GM12878 (cell line): Measurements from ENCODE around the gene PIGQ. TPM values are rescaled to one million over a fixed set of nuclear protein-coding genes. Genes with fewer than 3 reads are reported as not detected.

ENCODE experiments used
- ATAC-seq: fragments of 200-7000 bp; cut with Tn5 transposase; 3 replicates; pipeline ENCODE4 v1.9.1; 2020; ENCODE audit warnings: mild to moderate bottlenecking, moderate library complexity
- BruUV-seq: library from RNA; stranded (reverse); fragments of 400-500 nt; replicated peaks from 2 replicates; lab custom pipeline; 2021; lab: Mats Ljungman, UMichigan
- CTCF ChIA-PET: fragments of 300-600 bp; sonication (Branson Sonifier 250); formaldehyde crosslinking; extraction: SDS; loops from one replicate; lab custom pipeline; 2021; ENCODE audit warnings: inconsistent platforms; lab: Yijun Ruan, JAX
- POLR2A ChIA-PET: fragments of 350-600 bp; formaldehyde crosslinking; extraction: SDS; loops from one replicate; lab custom pipeline; 2021; ENCODE audit warnings: inconsistent platforms; lab: Charles Lee
- RAD21 ChIA-PET: fragments of 300-600 bp; sonication (Branson Sonifier 250); formaldehyde crosslinking; loops from one replicate; lab custom pipeline; 2023; ENCODE audit warnings: antibody characterized with exemption; ENCODE audit not compliant: unreplicated experiment; lab: Charles Lee
- SMC1A ChIA-PET: fragments of 300-600 bp; sonication (Branson Sonifier 250); formaldehyde crosslinking; loops from one replicate; lab custom pipeline; 2023; ENCODE audit not compliant: unreplicated experiment, uncharacterized antibody; lab: Charles Lee
- DNase-seq: peaks from one replicate; pipeline ENCODE4 v3.0.0-alpha.2; 2011; ENCODE audit warnings: low read depth, low spot score
- FAIRE-seq: peaks from 3 replicates; lab custom pipeline; 2011; peaks lifted over from hg19 to GRCh38; lab: Jason Lieb, UNC
- H2AFZ ChIP-seq: 2 replicates; pipeline ENCODE4 v1.6.0; 2011; ENCODE audit warnings: low read depth, low read length, control low read depth; ENCODE audit not compliant: control insufficient read depth
- H3K27ac ChIP-seq: 2 replicates; pipeline ENCODE4 v1.5.1; 2011; ENCODE audit warnings: control low read depth; ENCODE audit not compliant: control insufficient read depth, insufficient read depth
- H3K27me3 ChIP-seq, 2 experiments: replicated peaks in 1 of 2; 2 replicates each; pipeline versions ENCODE4 v1.6.0 to v1.6.1; 2011; ENCODE audit warnings: low read length in 1 of 2; ENCODE audit not compliant: control insufficient read depth in 2 of 2, insufficient read depth in 2 of 2
- H3K36me3 ChIP-seq, 2 experiments: 2 replicates each; pipeline ENCODE4 v1.5.1; 2011; ENCODE audit warnings: low read length in 1 of 2; ENCODE audit not compliant: control insufficient read depth in 2 of 2, insufficient read depth in 2 of 2
- H3K4me1 ChIP-seq: 2 replicates; pipeline ENCODE4 v1.6.1; 2011; ENCODE audit warnings: mild to moderate bottlenecking, low read length, moderate library complexity, mixed read lengths; ENCODE audit not compliant: control insufficient read depth, insufficient read depth
- H3K4me2 ChIP-seq: 2 replicates; pipeline ENCODE4 v1.6.0; 2011; ENCODE audit warnings: control low read depth; ENCODE audit not compliant: control insufficient read depth, insufficient read depth
- H3K4me3 ChIP-seq: fragments of 200-600 bp; sonication (generic); 2 replicates; pipeline ENCODE4 v1.5.1; 2016
- H3K79me2 ChIP-seq: 2 replicates; pipeline ENCODE4 v1.6.0; 2011; ENCODE audit warnings: low read length; ENCODE audit not compliant: control insufficient read depth, insufficient read depth
- H3K9ac ChIP-seq: 2 replicates; pipeline ENCODE4 v1.8.0; 2011; ENCODE audit warnings: low read length, control low read depth, mixed read lengths; ENCODE audit not compliant: control insufficient read depth, insufficient read depth
- H3K9me3 ChIP-seq: replicated peaks from 3 replicates; pipeline ENCODE4 v1.5.1; 2011; ENCODE audit warnings: mild to moderate bottlenecking, low read length; ENCODE audit not compliant: control insufficient read depth, insufficient read depth
- H4K20me1 ChIP-seq: 2 replicates; pipeline ENCODE4 v1.6.0; 2011; ENCODE audit not compliant: control insufficient read depth, insufficient read depth
- BCL11A ChIP-seq: IDR thresholded peaks from 2 replicates; pipeline ENCODE4 v1.6.1; 2011; ENCODE audit warnings: low read depth, low read length
- CBX3 ChIP-seq: fragments of 200-600 bp; sonication (generic); IDR thresholded peaks from 2 replicates; pipeline ENCODE4 v1.6.1; 2016; ENCODE audit warnings: low read depth, borderline replicate concordance
- CREM ChIP-seq: IDR thresholded peaks from 2 replicates; pipeline ENCODE4 v1.6.1; 2014; ENCODE audit warnings: antibody characterized with exemption, low read depth
- FOXM1 ChIP-seq: IDR thresholded peaks from 2 replicates; pipeline ENCODE4 v1.6.1; 2012; ENCODE audit warnings: low read depth, mild to moderate bottlenecking, inconsistent platforms, low read length, moderate library complexity
- GATAD2B ChIP-seq: fragments of 450-650 bp; conservative IDR thresholded peaks from 2 replicates; pipeline ENCODE4 v1.6.1; 2017; ENCODE audit warnings: low read depth, mild to moderate bottlenecking, moderate library complexity
- MTA3 ChIP-seq: IDR thresholded peaks from 2 replicates; pipeline ENCODE4 v1.6.1; 2012; ENCODE audit warnings: low read length, inconsistent platforms, borderline replicate concordance
- NFYA ChIP-seq: IDR thresholded peaks from 2 replicates; pipeline ENCODE4 v1.6.1; 2011; ENCODE audit warnings: low read depth, mild to moderate bottlenecking, low read length, improper control_type of control experiment, borderline replicate concordance
- NR2C1 ChIP-seq: fragments of 450-650 bp; IDR thresholded peaks from 2 replicates; pipeline ENCODE4 v1.6.1; 2017; ENCODE audit warnings: antibody characterized with exemption, mild to moderate bottlenecking, moderate library complexity
- PAX8 ChIP-seq: fragments of 450-650 bp; IDR thresholded peaks from 2 replicates; pipeline ENCODE4 v1.6.1; 2017; ENCODE audit warnings: mild to moderate bottlenecking, moderate library complexity
- RB1 ChIP-seq: fragments of 450-650 bp; formaldehyde crosslinking; IDR thresholded peaks from 2 replicates; pipeline ENCODE4 v1.6.1; 2017; ENCODE audit warnings: mild to moderate bottlenecking, borderline replicate concordance
- RUNX3 ChIP-seq: IDR thresholded peaks from 2 replicates; pipeline ENCODE4 v1.6.1; 2012; ENCODE audit warnings: low read length, inconsistent platforms
- SIX5 ChIP-seq: IDR thresholded peaks from 2 replicates; pipeline ENCODE4 v1.6.1; 2011; ENCODE audit warnings: mild to moderate bottlenecking, low read depth, low read length, moderate library complexity; ENCODE audit not compliant: severe bottlenecking
- SREBF1 ChIP-seq: IDR thresholded peaks from 2 replicates; pipeline ENCODE4 v1.6.1; 2012; ENCODE audit warnings: mild to moderate bottlenecking, low read length
- TAF1 ChIP-seq: IDR thresholded peaks from 2 replicates; pipeline ENCODE4 v1.6.1; 2011; ENCODE audit warnings: mild to moderate bottlenecking, low read depth, low read length, borderline replicate concordance
- WGBS: methylation state at CpG from one replicate; pipeline ENCODE4 v1.1.6; 2016; ENCODE audit warnings: low lambda C conversion rate; ENCODE audit not compliant: insufficient replicate concordance, insufficient coverage; ENCODE audit errors: missing lambda C conversion rate; 5-methylcytosine and 5-hydroxymethylcytosine counted together
- in situ Hi-C: fragments of 300-500 bp; cut with MboI; formaldehyde crosslinking; loops from 9 replicates; pipeline ENCODE4 v1.14.3; 2018; ENCODE audit warnings: mixed read lengths
- intact Hi-C: fragments of 100-400 bp; cut with micrococcal nuclease; formaldehyde crosslinking; loops from one replicate; pipeline ENCODE4 v1.14.2; 2022; ENCODE audit not compliant: unreplicated experiment
- polyA plus RNA-seq, 11 experiments: library from polyadenylated mRNA; depleted of rRNA in 4 of 11; unstranded in 6 of 11; stranded (reverse) in 5 of 11; fragments of >200 nt; fragmentation: Nextera tagmentation in 4 of 11; fragmentation: Illumina TruSeq in 1 of 11; extraction: Ambion mirVana in 4 of 11; extraction: Trizol in 1 of 11; gene quantifications; 1 replicate in 1 of 11; 2 replicates in 10 of 11; pipeline versions ENCODE4 v1.2.1 to v1.2.3, GENCODE V29; 2011 to 2016; ENCODE audit warnings: inconsistent platforms in 2 of 11, missing spikeins in 2 of 11, low read depth in 1 of 11
- total RNA-seq, 4 experiments: library from RNA; depleted of rRNA in 3 of 4; stranded (reverse); fragments of >200 nt in 3 of 4; fragmentation: Illumina TruSeq in 1 of 4; extraction: Trizol in 1 of 4; gene quantifications; 2 replicates each; pipeline versions ENCODE4 v1.2.1 to v1.2.3, GENCODE V29; 2013 to 2021
- TF ChIP-seq, protein P1 (sequence below): fragments of 450-650 bp; IDR thresholded peaks from 2 replicates; pipeline ENCODE4 v1.6.1; 2016; ENCODE audit warnings: mild to moderate bottlenecking, moderate library complexity, borderline replicate concordance

The PIGQ gene
- total and polyA plus RNA-seq, 10 of the 15 experiments (the other 5 are each of a cell fraction or from before 2014, with no cell fraction given) = 1.8 to 31.3 (median 17.5) TPM; not detected in 1

DNA sequence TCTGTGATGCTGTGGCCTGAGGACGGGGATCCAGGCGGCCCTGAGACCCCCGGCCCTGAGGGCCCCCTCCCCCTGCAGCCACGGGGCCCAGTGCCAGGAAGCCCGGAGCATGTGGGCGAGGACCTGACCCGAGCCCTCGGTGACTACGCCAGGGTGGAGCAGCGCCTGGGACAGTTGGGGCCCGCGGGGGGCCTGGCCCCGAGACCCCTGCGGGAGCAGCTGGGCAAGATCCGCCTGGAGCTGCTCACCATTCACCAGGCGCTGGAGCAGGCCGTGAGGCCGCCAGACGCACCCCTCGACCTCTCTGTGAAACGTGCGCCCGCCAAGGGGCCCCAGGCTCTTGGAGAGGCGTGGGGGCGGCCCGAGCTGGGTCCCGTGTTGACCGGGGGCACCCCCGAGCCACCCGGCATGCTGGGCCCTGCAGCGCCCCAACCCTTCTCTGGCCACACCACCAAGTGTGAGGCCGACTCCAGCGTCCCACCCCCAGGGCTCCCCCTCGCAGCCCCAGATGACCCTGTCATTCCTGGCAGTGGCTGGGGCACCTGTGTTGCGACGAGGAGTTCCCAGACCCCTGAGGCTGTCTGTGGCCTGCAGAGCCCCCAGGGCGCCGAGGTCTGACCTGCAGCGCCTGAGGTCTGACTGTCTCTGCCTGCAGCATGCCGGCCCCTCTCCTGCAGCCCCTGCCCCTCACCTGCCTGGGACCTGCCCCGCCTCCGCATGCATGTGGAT is 4.9 kb upstream of the PIGQ start:
- H4K20me1 ChIP-seq = no peaks in the 10 kb centered on the region
- H3K4me3 ChIP-seq = no peak overlapping the region
- no peak overlapping the region for H3K4me2 ChIP-seq
- ChIA-PET RAD21 (no interaction called here), CTCF (no interaction called here), SMC1A (no interaction called here), POLR2A (no interaction called here)
- H3K79me2 ChIP-seq = no peaks in the 10 kb centered on the region
- no peak for FAIRE-seq
- no peaks in the 10 kb centered on the region for H3K36me3 ChIP-seq
- no peak for DNase-seq
- in situ Hi-C loops = loop anchor here (5.0 kb wide), 1 partner anchor 33 kb away; no protein-coding TSS in a partner anchor
- no peak overlapping the region for H3K27ac ChIP-seq
- H2AFZ ChIP-seq = no peak overlapping the region
- no peak for ATAC-seq
- TF ChIP-seq NR2C1 (no peak), CREM (no peak), FOXM1 (no peak), PAX8 (no peak), TAF1 (no peak), RB1 (no peak), GATAD2B (no peak), RUNX3 (no peak), CBX3 (no peak), SREBF1 (no peak), SIX5 (no peak), NFYA (no peak), BCL11A (no peak), MTA3 (no peak)
- TF ChIP-seq, protein P1, sequence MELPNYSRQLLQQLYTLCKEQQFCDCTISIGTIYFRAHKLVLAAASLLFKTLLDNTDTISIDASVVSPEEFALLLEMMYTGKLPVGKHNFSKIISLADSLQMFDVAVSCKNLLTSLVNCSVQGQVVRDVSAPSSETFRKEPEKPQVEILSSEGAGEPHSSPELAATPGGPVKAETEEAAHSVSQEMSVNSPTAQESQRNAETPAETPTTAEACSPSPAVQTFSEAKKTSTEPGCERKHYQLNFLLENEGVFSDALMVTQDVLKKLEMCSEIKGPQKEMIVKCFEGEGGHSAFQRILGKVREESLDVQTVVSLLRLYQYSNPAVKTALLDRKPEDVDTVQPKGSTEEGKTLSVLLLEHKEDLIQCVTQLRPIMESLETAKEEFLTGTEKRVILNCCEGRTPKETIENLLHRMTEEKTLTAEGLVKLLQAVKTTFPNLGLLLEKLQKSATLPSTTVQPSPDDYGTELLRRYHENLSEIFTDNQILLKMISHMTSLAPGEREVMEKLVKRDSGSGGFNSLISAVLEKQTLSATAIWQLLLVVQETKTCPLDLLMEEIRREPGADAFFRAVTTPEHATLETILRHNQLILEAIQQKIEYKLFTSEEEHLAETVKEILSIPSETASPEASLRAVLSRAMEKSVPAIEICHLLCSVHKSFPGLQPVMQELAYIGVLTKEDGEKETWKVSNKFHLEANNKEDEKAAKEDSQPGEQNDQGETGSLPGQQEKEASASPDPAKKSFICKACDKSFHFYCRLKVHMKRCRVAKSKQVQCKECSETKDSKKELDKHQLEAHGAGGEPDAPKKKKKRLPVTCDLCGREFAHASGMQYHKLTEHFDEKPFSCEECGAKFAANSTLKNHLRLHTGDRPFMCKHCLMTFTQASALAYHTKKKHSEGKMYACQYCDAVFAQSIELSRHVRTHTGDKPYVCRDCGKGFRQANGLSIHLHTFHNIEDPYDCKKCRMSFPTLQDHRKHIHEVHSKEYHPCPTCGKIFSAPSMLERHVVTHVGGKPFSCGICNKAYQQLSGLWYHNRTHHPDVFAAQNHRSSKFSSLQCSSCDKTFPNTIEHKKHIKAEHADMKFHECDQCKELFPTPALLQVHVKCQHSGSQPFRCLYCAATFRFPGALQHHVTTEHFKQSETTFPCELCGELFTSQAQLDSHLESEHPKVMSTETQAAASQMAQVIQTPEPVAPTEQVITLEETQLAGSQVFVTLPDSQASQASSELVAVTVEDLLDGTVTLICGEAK = no peak
- 67% methylated on average over 27 of the region's 42 CpGs for WGBS
- intact Hi-C loops = loop anchor here (5.0 kb wide), 1 partner anchor 38 kb away; the partner anchor contains the start of gene CAPN15
- H3K9ac ChIP-seq = no peak overlapping the region
- peaks cover 2% of the 10 kb centered on the region in 2 experiments; a peak in 2 of 4 replicates for H3K27me3 ChIP-seq
- BruUV-seq = no TSS peak
- H3K9me3 ChIP-seq = no peaks in the 10 kb centered on the region
- H3K4me1 ChIP-seq = peaks cover 19% of the 10 kb centered on the region
